GM19023 (cell line): ENCODE results near the gene LRRC4C.
"Not testable (repeated sequence)": the region's sequence is repeated elsewhere in the genome, so short reads cannot be mapped to it uniquely, and the experiment has no call there.

Experiments
- ATAC-seq: cut with Tn5 transposase; IDR thresholded peaks from one replicate; pipeline ENCODE4 v1.9.1; 2021; ENCODE audit warnings: mild to moderate bottlenecking, moderate library complexity; ENCODE audit not compliant: unreplicated experiment

Gene LRRC4C

GRCh38 chr11:41045266-41045665 lies 414.2 kb downstream of the LRRC4C start:
- ATAC-seq, result no peak

DNA sequence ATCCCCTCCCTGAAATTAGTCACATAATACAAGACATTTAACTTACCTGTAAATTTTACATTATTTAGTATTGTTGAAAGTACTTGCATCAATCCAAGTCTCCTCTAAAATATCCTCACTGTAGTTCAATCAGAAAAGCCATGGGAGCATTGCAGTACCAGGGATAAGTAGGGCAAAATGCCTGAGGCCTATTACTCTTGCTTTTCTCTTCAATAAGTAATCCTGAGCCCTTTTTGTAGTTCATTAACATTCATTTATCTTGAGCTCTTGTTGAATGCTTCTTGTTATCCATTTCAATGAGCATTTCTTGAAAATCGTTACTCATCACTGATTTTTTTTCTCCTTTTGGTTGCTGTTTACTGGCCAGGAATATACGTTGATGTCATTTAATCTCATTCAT lies 414.7 kb downstream of the LRRC4C start:
- ATAC-seq, result no peak

DNA sequence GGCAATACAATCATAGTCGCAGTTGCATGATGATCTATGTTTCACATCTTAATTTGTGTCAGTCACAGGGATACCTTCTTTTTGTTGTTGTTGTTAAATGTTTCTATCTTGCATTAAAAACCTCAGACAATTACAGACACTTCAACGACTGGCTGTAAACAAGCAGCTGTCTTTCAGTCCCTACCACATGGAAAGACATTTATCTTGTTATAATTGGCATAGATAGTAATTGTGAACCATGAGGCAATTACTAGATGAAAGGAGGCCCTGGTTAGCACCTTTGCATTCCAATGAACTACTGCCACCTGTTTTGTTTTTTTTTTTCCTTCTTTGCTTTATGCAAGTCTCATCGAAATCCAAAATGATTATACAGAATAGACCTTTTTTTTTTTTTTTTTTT lies 416.8 kb downstream of the LRRC4C start:
- no peak for ATAC-seq

DNA sequence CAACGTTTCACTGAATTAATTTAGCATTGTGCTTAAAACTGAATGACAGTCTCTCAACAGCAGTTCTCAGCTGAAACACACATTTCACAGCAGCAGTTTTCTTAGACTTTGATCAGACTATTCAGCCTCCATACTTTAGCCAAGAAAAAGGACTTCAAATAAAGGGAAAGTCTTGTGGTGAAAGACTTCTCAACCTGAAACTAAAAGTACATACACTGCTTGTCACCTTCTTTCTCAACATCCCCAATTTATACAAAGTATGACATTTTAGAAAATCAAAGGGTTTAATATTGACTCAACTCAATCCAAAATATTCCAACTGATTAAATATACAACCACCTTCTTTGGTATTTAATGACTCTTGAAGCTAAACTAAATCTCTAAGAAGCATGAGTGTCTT lies 419.0 kb downstream of the LRRC4C start:
- no peak for ATAC-seq

DNA sequence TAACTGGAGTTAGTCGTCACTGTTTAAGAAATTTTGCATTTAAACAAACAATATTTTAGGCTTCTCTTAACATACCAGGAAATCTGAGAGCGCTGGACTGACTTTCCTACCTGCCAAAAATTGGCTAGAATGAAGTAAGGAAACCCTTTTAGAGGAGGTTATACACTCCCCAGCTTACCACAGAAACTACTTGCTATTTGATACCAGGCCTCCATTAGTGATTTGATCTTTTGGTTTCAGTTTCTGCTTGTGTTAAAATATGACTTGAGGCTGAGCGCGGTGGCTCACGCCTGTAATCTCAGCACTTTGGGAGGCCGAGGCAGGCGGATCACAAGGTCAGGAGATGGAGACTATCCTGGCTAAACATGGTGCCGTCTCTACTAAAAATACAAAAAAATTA lies 419.9 kb downstream of the LRRC4C start:
- no peak for ATAC-seq

DNA sequence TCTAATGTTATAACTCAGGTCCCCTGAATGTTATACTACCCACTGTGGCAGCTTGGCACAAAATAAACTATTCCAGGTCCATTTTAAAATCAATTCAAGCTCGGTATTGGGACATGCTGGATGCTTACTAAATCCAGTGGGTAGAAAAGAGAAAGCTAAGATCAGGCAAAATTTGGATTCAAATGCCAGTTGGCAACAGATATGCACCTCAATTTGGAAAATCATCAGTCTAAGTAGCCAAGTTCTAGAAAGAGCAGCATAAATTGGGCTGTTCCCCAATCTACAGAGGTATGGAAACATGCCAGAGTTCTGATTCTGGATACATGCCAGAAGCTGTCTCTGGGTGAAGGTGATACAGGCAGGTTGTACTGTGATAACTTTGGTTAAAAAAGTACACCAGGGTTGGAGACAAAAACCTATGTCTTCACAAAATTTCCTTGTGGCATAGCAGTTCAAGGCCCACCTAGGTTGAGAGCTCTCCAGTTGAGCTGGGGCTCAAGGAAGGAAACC lies 427.8 kb downstream of the LRRC4C start:
- ATAC-seq, result no peak

DNA sequence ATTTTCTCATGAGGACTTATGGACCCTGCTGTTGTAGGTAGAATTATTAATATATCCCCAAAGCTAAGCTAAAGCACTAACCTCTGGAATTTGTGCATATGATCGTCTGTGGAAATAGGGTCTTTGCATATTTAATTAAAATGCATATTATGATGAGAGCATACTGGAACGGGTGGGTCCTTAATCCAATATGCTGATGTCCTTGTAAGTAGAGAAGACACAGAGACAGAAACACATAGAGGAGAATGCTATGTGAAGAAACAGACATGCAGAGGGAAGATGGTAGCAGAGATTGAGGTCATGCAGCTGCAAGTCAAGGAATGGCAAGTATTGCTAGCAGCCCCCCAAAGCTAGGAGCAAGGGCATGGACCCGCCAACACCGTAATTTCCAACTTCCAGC lies 439.2 kb downstream of the LRRC4C start:
- ATAC-seq, result no peak

- not testable (repeated sequence) for ATAC-seq
Measured at GRCh38 chr11:41019666-41020065, 439.8 kb downstream of the LRRC4C start.

- no peak for ATAC-seq
Measured at GRCh38 chr11:41018224-41018623, 441.2 kb downstream of the LRRC4C start.

- no peak for ATAC-seq
Measured at GRCh38 chr11:41010361-41011050, 448.9 kb downstream of the LRRC4C start.

GRCh38 chr11:41005986-41006385 lies 453.5 kb downstream of the LRRC4C start:
- ATAC-seq, result no peak

DNA sequence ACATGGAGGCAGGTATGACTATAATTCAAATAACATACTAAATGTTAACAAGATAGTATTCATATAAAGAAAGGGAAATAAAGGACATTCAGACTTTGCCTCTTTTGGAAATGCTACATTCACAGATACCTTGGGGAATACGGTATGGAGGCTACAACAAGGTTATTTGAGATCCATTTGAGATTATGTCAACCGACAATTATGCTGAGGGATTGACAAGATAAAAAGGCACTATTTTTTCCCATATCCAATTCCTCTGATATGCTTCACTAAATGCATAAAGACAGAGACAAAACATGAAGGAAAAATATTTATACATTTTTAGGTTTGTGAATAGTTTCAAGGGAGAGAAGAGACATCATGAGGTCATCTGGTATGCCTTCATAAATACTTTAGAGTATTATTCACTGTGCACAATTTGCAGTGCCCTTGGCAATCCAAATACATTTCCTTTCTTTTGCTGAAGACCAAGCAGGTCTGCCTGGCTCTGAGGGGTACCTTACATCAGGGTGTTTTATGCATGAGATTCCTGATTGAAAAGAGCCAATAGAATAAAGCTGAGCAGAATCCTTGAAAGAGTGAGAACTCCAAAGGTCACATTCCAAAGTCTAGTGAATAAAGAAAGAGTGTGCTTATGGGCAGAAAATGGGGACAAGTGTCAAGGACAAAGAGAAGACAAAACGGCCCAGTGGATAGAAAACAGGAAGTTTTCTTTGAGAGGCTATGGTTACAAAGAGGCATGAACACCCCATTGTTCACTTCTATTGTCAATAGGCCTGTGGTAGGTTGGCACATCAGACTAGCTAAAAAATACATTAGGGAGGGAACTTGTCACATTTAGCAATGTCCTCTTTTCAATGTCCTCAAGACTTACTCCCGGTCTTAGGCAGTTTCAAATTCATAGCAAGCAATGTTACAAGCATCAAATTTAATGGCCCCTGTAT lies 455.8 kb downstream of the LRRC4C start:
- no peak for ATAC-seq

DNA sequence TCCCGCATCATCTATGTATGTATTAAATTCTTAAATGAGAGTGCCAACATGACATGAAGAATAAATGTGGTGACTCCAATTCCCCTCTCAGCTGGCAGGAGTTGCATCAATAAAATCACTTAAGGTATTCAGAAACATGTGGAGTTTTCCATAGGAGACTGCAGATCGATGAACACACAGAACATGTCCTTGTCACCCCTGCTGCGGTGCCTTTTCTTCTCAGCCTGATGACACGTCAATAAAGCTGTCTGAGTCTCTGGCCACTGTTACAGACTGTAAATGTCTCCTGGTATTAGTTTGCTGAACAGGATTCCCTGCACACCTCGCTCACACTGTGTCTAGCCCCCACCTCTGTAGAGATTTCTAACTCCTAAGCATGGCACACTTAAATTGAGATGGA lies 460.5 kb downstream of the LRRC4C start:
- no peak for ATAC-seq

- ATAC-seq, result no peak
Measured at GRCh38 chr11:40987776-40988435, 471.5 kb downstream of the LRRC4C start.

DNA sequence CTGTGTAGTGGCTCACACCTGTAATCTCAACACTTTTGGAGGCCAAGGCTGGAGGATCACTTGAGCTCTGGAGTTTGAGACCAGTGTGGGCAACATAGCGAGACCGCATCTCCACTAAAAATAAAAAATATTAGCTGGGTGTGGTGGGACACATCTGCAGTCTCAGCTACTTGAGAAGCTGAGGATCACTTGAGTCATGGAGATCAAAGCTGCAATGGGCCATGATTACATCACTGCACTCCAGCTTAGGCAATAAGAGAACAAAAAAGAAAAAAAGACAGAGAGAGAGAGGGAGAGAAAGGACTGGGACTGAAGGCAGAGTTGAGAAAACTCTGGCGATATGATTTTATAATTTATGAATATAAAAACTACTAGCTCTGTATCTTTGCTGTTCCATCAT lies 473.1 kb downstream of the LRRC4C start:
- no peak for ATAC-seq

GRCh38 chr11:40975076-40975475 lies 484.4 kb downstream of the LRRC4C start:
- ATAC-seq, result no peak

DNA sequence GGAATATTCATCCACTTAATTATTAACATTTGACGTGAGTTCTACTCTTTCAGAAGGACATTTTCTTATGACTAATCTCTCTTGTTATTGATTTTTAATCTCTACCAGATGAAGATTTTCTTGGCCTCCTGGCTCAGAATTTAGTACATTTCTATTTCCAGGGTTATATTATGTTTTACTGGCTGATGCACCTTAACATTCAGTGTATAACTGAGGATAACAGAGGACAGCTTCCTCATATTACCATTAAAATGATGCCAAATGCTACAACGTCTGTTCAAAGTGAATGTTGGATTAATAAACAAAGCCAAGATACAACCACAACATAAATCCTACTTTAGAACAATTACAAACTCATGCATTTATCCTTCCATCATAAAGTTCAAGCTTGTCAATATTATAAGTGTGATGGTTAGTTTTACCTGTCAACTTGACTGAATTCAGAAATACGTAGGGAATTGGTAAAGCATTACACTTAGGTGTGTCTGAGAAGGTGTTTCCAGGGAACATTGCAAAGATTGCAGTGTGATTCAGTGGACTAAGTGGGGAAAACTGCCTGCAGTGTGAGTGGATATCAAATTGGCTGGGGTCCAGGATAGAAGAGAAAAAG lies 485.2 kb downstream of the LRRC4C start:
- ATAC-seq, result no peak

GRCh38 chr11:40958707-40959106 lies 500.7 kb downstream of the LRRC4C start:
- no peak for ATAC-seq

- no peak for ATAC-seq
Measured at GRCh38 chr11:40952479-40952878, 507.0 kb downstream of the LRRC4C start.

- ATAC-seq, result no peak
Measured at GRCh38 chr11:40938002-40938401, 521.5 kb downstream of the LRRC4C start.

GRCh38 chr11:40924915-40925314 lies 534.5 kb downstream of the LRRC4C start:
- ATAC-seq, result no peak
